Activated CD4-positive, alpha-beta T cell treated with anti-CD3 and anti-CD28 coated beads for 4 hours (primary cell): ENCODE data around the gene ZBTB18.
"Not testable (repeated sequence)": the region's sequence is repeated elsewhere in the genome, so short reads cannot be mapped to it uniquely, and the experiment has no call there.

Experiments used
- DNase-seq, 2 donors: peaks; one replicate each; pipeline ENCODE4 v3.0.0-alpha.2; 2020

Gene ZBTB18

GRCh38 chr1:244042293-244042692 is 8.8 kb upstream of the ZBTB18 start:
- no peak for DNase-seq

GRCh38 chr1:244044423-244044822 is 6.7 kb upstream of the ZBTB18 start:
- DNase-seq = no peak

GRCh38 chr1:244046254-244046653 is 4.8 kb upstream of the ZBTB18 start:
- not testable (repeated sequence) for DNase-seq

- peak; percentile 28 to 32 for DNase-seq
These were observed 4.0 kb upstream of the ZBTB18 start for GRCh38 chr1:244046907-244047611.

GRCh38 chr1:244047621-244048255 is 3.3 kb upstream of the ZBTB18 start:
- peak; percentile 52 to 63 for DNase-seq

GRCh38 chr1:244048256-244049161 is 2.6 kb upstream of the ZBTB18 start:
- peak; percentile 95 to 98 for DNase-seq

- peak; percentile 38 for DNase-seq
These were observed 1.7 kb upstream of the ZBTB18 start for GRCh38 chr1:244049162-244050013.

GRCh38 chr1:244050014-244050834 is 859 bp upstream of the ZBTB18 start:
- no peak for DNase-seq

GRCh38 chr1:244052016-244052727 is 1.1 kb downstream of the ZBTB18 start:
- DNase-seq = no peak

GRCh38 chr1:244052728-244053312 is 1.7 kb downstream of the ZBTB18 start:
- no peak for DNase-seq

GRCh38 chr1:244053831-244054230 is 2.7 kb downstream of the ZBTB18 start:
- no peak for DNase-seq

- DNase-seq = no peak
These were observed 3.3 kb downstream of the ZBTB18 start for GRCh38 chr1:244054247-244054923.

GRCh38 chr1:244054924-244055263 is 3.8 kb downstream of the ZBTB18 start:
- DNase-seq = no peak

- DNase-seq = no peak
These were observed 5.5 kb downstream of the ZBTB18 start for GRCh38 chr1:244056577-244056976.

- DNase-seq = no peak
These were observed 6.6 kb downstream of the ZBTB18 start for GRCh38 chr1:244057474-244058385.

- DNase-seq = no peak
These were observed 9.0 kb downstream of the ZBTB18 start for GRCh38 chr1:244060117-244060516.

GRCh38 chr1:244060686-244061085 is 9.6 kb downstream of the ZBTB18 start:
- no peak for DNase-seq

- no peak for DNase-seq
These were observed 11.2 kb downstream of the ZBTB18 start for GRCh38 chr1:244062156-244062725.

- no peak for DNase-seq
These were observed 12.4 kb downstream of the ZBTB18 start for GRCh38 chr1:244063498-244063897.
